HepG2 (cell line): ENCODE data around the gene PGM5. TPM values are rescaled to one million over a fixed set of nuclear protein-coding genes. Genes with fewer than 3 reads are reported as not detected.

Experiments used
- ATAC-seq: fragments of 200-7000 bp; cut with Tn5 transposase; 3 replicates; pipeline ENCODE4 v1.9.1; 2020; ENCODE audit warnings: mild to moderate bottlenecking, moderate library complexity
- BruUV-seq: library from RNA; stranded (reverse); fragments of 400-500 nt; replicated peaks from 2 replicates; lab custom pipeline; 2021; lab: Mats Ljungman, UMichigan
- CTCF ChIA-PET: fragments of 300-600 bp; formaldehyde crosslinking; extraction: SDS; loops from one replicate; lab custom pipeline; 2021; ENCODE audit warnings: low total read pairs, inconsistent platforms, low intra/inter-chr PET ratio; lab: Yijun Ruan, JAX
- POLR2A ChIA-PET: fragments of 350-600 bp; sonication (Branson Sonifier 250); formaldehyde crosslinking; loops from one replicate; lab custom pipeline; 2020; ENCODE audit warnings: antibody characterized with exemption, inconsistent platforms; lab: Yijun Ruan, JAX
- DNase-seq: peaks from one replicate; pipeline ENCODE4 v3.0.0-alpha.2; 2015; ENCODE audit warnings: low spot score
- FAIRE-seq: peaks from 3 replicates; lab custom pipeline; 2011; peaks lifted over from hg19 to GRCh38; lab: Jason Lieb, UNC
- H2AFZ ChIP-seq: one replicate; pipeline ENCODE4 v1.6.1; 2011; ENCODE audit warnings: low read length, inconsistent platforms
- H3K27ac ChIP-seq: fragments of 300-600 bp; 3 replicates; pipeline ENCODE4 v1.8.0; 2011; ENCODE audit warnings: mixed run types, mild to moderate bottlenecking, mixed read lengths, low read length, inconsistent platforms; ENCODE audit not compliant: insufficient read depth; ENCODE audit errors: extremely low read length
- H3K27me3 ChIP-seq, 2 experiments: fragments of 200-600 bp in 1 of 2; 2 replicates in 1 of 2; 3 replicates in 1 of 2; pipeline versions ENCODE4 v1.6.0 to v1.8.0; 2011; ENCODE audit warnings: low read length in 2 of 2, mild to moderate bottlenecking in 2 of 2, moderate library complexity in 2 of 2, inconsistent platforms in 1 of 2; ENCODE audit not compliant: insufficient read depth in 2 of 2, control insufficient read depth in 1 of 2
- H3K36me3 ChIP-seq, 2 experiments: fragments of 200-600 bp in 1 of 2; replicated peaks in 1 of 2; 2 replicates in 1 of 2; 3 replicates in 1 of 2; pipeline versions ENCODE4 v1.5.1 to v1.8.0; 2011; ENCODE audit warnings: low read length in 2 of 2, inconsistent platforms in 1 of 2; ENCODE audit not compliant: insufficient read depth in 2 of 2, control insufficient read depth in 1 of 2
- H3K4me1 ChIP-seq: 2 replicates; pipeline ENCODE4 v1.5.1; 2012; ENCODE audit warnings: low read length, inconsistent platforms; ENCODE audit not compliant: insufficient read depth
- H3K4me2 ChIP-seq: 2 replicates; pipeline ENCODE4 v1.6.0; 2011; ENCODE audit warnings: low read depth, low read length, inconsistent platforms
- H3K4me3 ChIP-seq, 3 experiments: fragments of 200-600 bp in 1 of 3; sonication (generic), shearing (Covaris generic) in 1 of 3; replicated peaks in 1 of 3; 2 replicates each; pipeline ENCODE4 v1.5.1; 2011 to 2016; ENCODE audit warnings: low read length in 3 of 3, inconsistent platforms in 2 of 3, low read depth in 2 of 3, mild to moderate bottlenecking in 2 of 3, control low read depth in 1 of 3, mixed read lengths in 1 of 3; ENCODE audit not compliant: insufficient read depth in 1 of 3
- H3K79me2 ChIP-seq: one replicate; pipeline ENCODE4 v1.6.1; 2011; ENCODE audit warnings: low read length, inconsistent platforms; ENCODE audit not compliant: insufficient read depth
- H3K9ac ChIP-seq: 2 replicates; pipeline ENCODE4 v1.6.0; 2011; ENCODE audit warnings: mild to moderate bottlenecking, low read depth, low read length, inconsistent platforms; ENCODE audit not compliant: insufficient read depth
- H3K9me3 ChIP-seq: 2 replicates; pipeline ENCODE4 v1.5.1; 2012; ENCODE audit warnings: mild to moderate bottlenecking, low read length
- H4K20me1 ChIP-seq: 2 replicates; pipeline ENCODE4 v1.6.0; 2011; ENCODE audit warnings: inconsistent platforms, mild to moderate bottlenecking, low read length, moderate library complexity; ENCODE audit not compliant: insufficient read depth
- ARID3A ChIP-seq: IDR thresholded peaks from 2 replicates; pipeline ENCODE4 v1.6.1; 2012; ENCODE audit warnings: low read depth, low read length, improper control_type of control experiment
- ARID5B ChIP-seq: IDR thresholded peaks from 2 replicates; pipeline ENCODE4 v1.4.0; 2020; ENCODE audit warnings: mild to moderate bottlenecking, missing genetic modification reagents
- ASH2L ChIP-seq: fragments of 300-600, 200-600 bp; sonication (generic); IDR thresholded peaks from 2 replicates; pipeline ENCODE4 v1.7.0; 2017; ENCODE audit warnings: low read depth, mild to moderate bottlenecking, moderate library complexity, mixed read lengths, low read length; ENCODE audit not compliant: insufficient read length
- ATF3 ChIP-seq: sonication (generic); formaldehyde crosslinking; IDR thresholded peaks from 2 replicates; pipeline ENCODE4 v1.4.0; 2020; ENCODE audit warnings: missing genetic modification reagents
- BHLHE40 ChIP-seq: IDR thresholded peaks from 2 replicates; pipeline ENCODE4 v1.6.1; 2011; ENCODE audit warnings: low read length, improper control_type of control experiment
- ELF3 ChIP-seq: IDR thresholded peaks from 2 replicates; pipeline ENCODE4 v1.6.1; 2016; ENCODE audit warnings: missing genetic modification reagents, missing compliant biosample characterization
- EP300 ChIP-seq, 3 experiments: sonication (generic) in 1 of 3; formaldehyde crosslinking in 1 of 3; IDR thresholded peaks; 2 replicates each; pipeline versions ENCODE4 v1.5.1 to v1.6.1; 2011 to 2020; ENCODE audit warnings: low read depth in 2 of 3, low read length in 2 of 3, borderline replicate concordance in 1 of 3, improper control_type of control experiment in 1 of 3, mild to moderate bottlenecking in 1 of 3, missing genetic modification reagents in 1 of 3, moderate library complexity in 1 of 3
- ETS1 ChIP-seq: sonication (generic); formaldehyde crosslinking; IDR thresholded peaks from 2 replicates; pipeline ENCODE4 v1.4.0; 2020; ENCODE audit warnings: missing genetic modification reagents
- FOSL2 ChIP-seq: sonication (generic); formaldehyde crosslinking; IDR thresholded peaks from 2 replicates; pipeline ENCODE4 v1.4.0; 2020; ENCODE audit warnings: missing genetic modification reagents
- FOXP1 ChIP-seq, 2 experiments: fragments of 450-650 bp in 1 of 2; IDR thresholded peaks; 2 replicates each; pipeline ENCODE4 v1.6.1; 2017 to 2018; ENCODE audit warnings: antibody characterized with exemption in 1 of 2
- GPN1 ChIP-seq: sonication (generic); formaldehyde crosslinking; IDR thresholded peaks from 2 replicates; pipeline ENCODE4 v1.5.1; 2020; ENCODE audit warnings: missing genetic modification reagents, borderline replicate concordance
- MTA1 ChIP-seq: sonication (generic); formaldehyde crosslinking; IDR thresholded peaks from 2 replicates; pipeline ENCODE4 v1.4.0; 2020; ENCODE audit warnings: missing genetic modification reagents, mild to moderate bottlenecking, borderline replicate concordance
- RBM39 ChIP-seq: fragments of 200-400 bp; formaldehyde crosslinking; IDR thresholded peaks from one replicate; pipeline ENCODE4 v1.6.1; 2018; ENCODE audit warnings: antibody characterized with exemption, mild to moderate bottlenecking, low read depth, low read length; ENCODE audit not compliant: poor library complexity, severe bottlenecking
- SETDB1 ChIP-seq: sonication (generic); formaldehyde crosslinking; IDR thresholded peaks from 2 replicates; pipeline ENCODE4 v1.5.1; 2020; ENCODE audit warnings: missing genetic modification reagents, mild to moderate bottlenecking, borderline replicate concordance
- WGBS: methylation state at CpG from one replicate; pipeline ENCODE4 v1.1.6; 2017; ENCODE audit warnings: low lambda C conversion rate; 5-methylcytosine and 5-hydroxymethylcytosine counted together
- in situ Hi-C: cut with HindIII; loops from 2 replicates; pipeline ENCODE4 v1.10.0; 2017; ENCODE audit warnings: low pct_unique_long_range_greater_than_20kb; ENCODE audit not compliant: extremely low pct_ligation_motif_present
- intact Hi-C: fragments of 100-400 bp; cut with micrococcal nuclease; formaldehyde crosslinking; loops from one replicate; pipeline ENCODE4 v1.10.0; 2022; ENCODE audit not compliant: unreplicated experiment
- polyA plus RNA-seq, 8 experiments: library from polyadenylated mRNA; depleted of rRNA in 3 of 8; stranded (reverse) in 7 of 8; unstranded in 1 of 8; fragments of >200 nt; fragmentation: Illumina TruSeq in 4 of 8; extraction: Trizol in 4 of 8; gene quantifications; 2 replicates each; pipeline versions ENCODE4 v1.2.1 to v1.2.3, GENCODE V29; 2011 to 2016; ENCODE audit warnings: low read depth in 4 of 8, missing spikeins in 1 of 8, mixed read lengths in 1 of 8; ENCODE audit not compliant: insufficient read depth in 1 of 8
- total RNA-seq, 5 experiments: library from RNA; depleted of rRNA; stranded (reverse); fragments of >200 nt; fragmentation: Illumina TruSeq; extraction: Trizol; gene quantifications; 2 replicates each; pipeline ENCODE4 v1.2.3, GENCODE V29; 2016; ENCODE audit warnings: low read depth in 1 of 5

PGM5 gene
- total and polyA plus RNA-seq, 2 of the 13 experiments (the other 11 are each of a cell fraction or from before 2014, with no cell fraction given) = not detected

GRCh38 chr9:68500457-68501381 lies 144.3 kb downstream of the PGM5 start:
- Histone ChIP-seq H3K79me2 (no peaks in the 10 kb centered on the region), H3K27ac (no peak overlapping the region), H3K4me2 (no peak overlapping the region)
- FAIRE-seq = no peak
- TF ChIP-seq ARID5B (CRISPR knock-in tag) (peak; percentile 40), EP300 (IDR thresholded peaks at IDR 0.05; ENCODE audit: low read depth in 2 of 2, low read length in 2 of 2) (peak in 1 of 2 experiments; percentile 14; a peak in 1 of 4 replicates), EP300 (CRISPR knock-in tag; IDR thresholded peaks at IDR 0.05; ENCODE audit: borderline replicate concordance) (no peak), FOSL2 (peak; percentile 36; the same call in 1 of the 2 replicates), ETS1 (CRISPR knock-in tag) (no peak), ASH2L (peak; percentile 27), RBM39 (no peak), MTA1 (CRISPR knock-in tag) (no peak), SETDB1 (CRISPR knock-in tag) (no peak), FOXP1 (IDR thresholded peaks at IDR 0.05) (no peak), FOXP1 (CRISPR knock-in tag; IDR thresholded peaks at IDR 0.05) (peak; percentile 72), GPN1 (CRISPR knock-in tag) (no peak), ELF3 (CRISPR knock-in tag) (0 out of 2 replicates have a peak, but pooled peaks have one; percentile 9), ATF3 (CRISPR knock-in tag) (no peak), ARID3A (peak; percentile 46; the same call in 1 of the 2 replicates), BHLHE40 (peak; percentile 44; the same call in 1 of the 2 replicates)
- TF ChIP-seq, all 625 proteins: peak for 8
- Histone ChIP-seq H3K4me3 (no peak overlapping the region), H2AFZ (no peak overlapping the region), H3K36me3 (no peaks in the 10 kb centered on the region), H4K20me1 (no peaks in the 10 kb centered on the region), H3K9ac (no peak overlapping the region), H3K27me3 (peaks cover 0 to 3% of the 10 kb centered on the region in 2 experiments; a peak in 1 of 5 replicates), H3K9me3 (no peaks in the 10 kb centered on the region), H3K4me1 (peaks cover 23% of the 10 kb centered on the region)
- intact Hi-C loops (no loop called here), in situ Hi-C loops (no loop called here)
- DNase-seq (peak; percentile 43), ATAC-seq (peak; percentile 86)
- no TSS peak for BruUV-seq
- CTCF ChIA-PET = no interaction called here
- 24% methylated on average over 9 of the region's 9 CpGs for WGBS
- POLR2A ChIA-PET = no interaction called here
